ENCODE results near the gene MRC1. TPM values are rescaled to one million over a fixed set of nuclear protein-coding genes. Genes with fewer than 3 reads are reported as not detected.

MRC1 gene
- total and polyA plus RNA-seq, 9 of the 15 experiments (the other 6 are each of a cell fraction or from before 2014, with no cell fraction given): 0.01 to 0.20 (median 0.03) TPM; not detected in 5

DNA sequence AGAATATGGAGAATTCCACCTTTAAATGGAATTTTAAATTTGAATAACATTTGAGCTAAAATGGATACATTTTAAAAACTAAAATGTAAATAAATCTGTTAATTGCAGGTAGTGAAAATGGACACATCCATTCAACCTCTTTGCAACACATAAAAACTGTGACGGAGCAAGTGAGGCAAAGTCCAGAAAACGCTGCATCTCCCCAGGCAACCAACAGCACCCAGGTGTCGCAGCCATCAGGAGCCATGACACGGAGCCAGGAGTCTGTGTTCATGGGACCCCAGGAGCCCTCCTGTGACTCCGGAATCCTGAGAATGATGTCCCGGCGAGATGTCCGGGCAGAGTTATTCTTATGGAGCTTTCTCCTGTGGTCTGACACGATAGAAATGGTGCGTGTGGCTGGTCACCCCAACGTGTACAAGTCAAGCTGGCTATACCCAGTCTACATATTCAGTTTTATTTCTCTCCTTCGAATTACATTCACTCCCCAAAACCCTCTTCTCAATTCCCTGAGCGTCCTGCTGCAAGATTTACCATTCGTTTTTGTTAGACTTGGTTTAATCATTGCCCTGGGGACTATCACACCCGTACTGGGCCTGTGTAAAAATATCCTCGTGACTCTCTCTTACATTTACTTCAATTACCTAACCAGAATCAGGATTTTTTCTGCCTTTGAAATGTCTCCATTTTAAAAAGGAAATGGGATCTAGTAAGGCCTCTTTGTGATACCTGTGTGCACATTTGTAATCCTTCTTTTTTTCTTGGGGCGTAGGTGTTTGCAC, 13.1 kb upstream of the MRC1 start:
- intact Hi-C loops (cut with micrococcal nuclease) (no loop called here), in situ Hi-C loops (cut with MboI) (no loop called here)
- H3K79me2 ChIP-seq (ENCODE audit: control insufficient read depth, insufficient read depth, low read length): no peaks in the 10 kb centered on the region
- no peak overlapping the region for H3K4me2 ChIP-seq (ENCODE audit: insufficient read depth, low read length)
- no peak for ATAC-seq
- no peak for DNase-seq (ENCODE audit: extremely low read depth in 1 of 4, low spot score in 3 of 4)
- WGBS (ENCODE audit: insufficient coverage, low coverage, missing lambda C conversion rate): 40% methylated on average over 16 of the region's 17 CpGs
- no peaks in the 10 kb centered on the region for H3K9me1 ChIP-seq (ENCODE audit: control insufficient read depth, insufficient read depth, low read length)
- ChIA-PET CTCF (ENCODE audit: low intra/inter-chr PET ratio) (no interaction called here), POLR2A (no interaction called here)
- peaks cover 0 to 19% of the 10 kb centered on the region in 2 experiments; a peak in 3 of 5 replicates for H3K4me1 ChIP-seq (replicated peaks in 1 of 2; ENCODE audit: control insufficient read depth in 2 of 2, insufficient read depth in 2 of 2, low read length in 2 of 2)
- TF ChIP-seq IRF2 (CRISPR knock-in tag; IDR thresholded peaks at IDR 0.05) (no peak), GABPB1 (CRISPR knock-in tag; IDR thresholded peaks at IDR 0.05) (no peak), DACH1 (IDR thresholded peaks at IDR 0.05; ENCODE audit: partially characterized antibody) (no peak), MTA3 (IDR thresholded peaks at IDR 0.05; ENCODE audit: borderline replicate concordance) (no peak), CHD2 (IDR thresholded peaks at IDR 0.05; ENCODE audit: low read depth, low read length) (no peak), PTRF (tag; IDR thresholded peaks at IDR 0.05) (no peak), CREB1 (IDR thresholded peaks at IDR 0.05) (no peak), CREB1 (CRISPR knock-in tag; IDR thresholded peaks at IDR 0.05) (no peak)
- FAIRE-seq: no peak
- H4K20me1 ChIP-seq (replicated peaks; ENCODE audit: control insufficient read depth, insufficient read depth, low read length): no peaks in the 10 kb centered on the region
- H3K27ac ChIP-seq (ENCODE audit: extremely low read depth, low read depth, low read length): no peak overlapping the region
- 0 out of 2 replicates have a peak overlapping the region, but pooled peaks have one; percentile 28 for H2AFZ ChIP-seq (ENCODE audit: low read depth, low read length)
- H3K9me3 ChIP-seq (replicated peaks; ENCODE audit: control insufficient read depth, insufficient read depth, low read depth, low read length): no peaks in the 10 kb centered on the region
- H3K9ac ChIP-seq (ENCODE audit: insufficient read depth in 1 of 2, low read depth in 2 of 2, low read length in 2 of 2): no peak overlapping the region
- no peaks in the 10 kb centered on the region for H3K27me3 ChIP-seq (ENCODE audit: control insufficient read depth in 2 of 2, insufficient read depth in 2 of 2, low read length in 2 of 2)
- BruUV-seq (replicated peaks): no TSS peak
- no peaks in the 10 kb centered on the region for H3K36me3 ChIP-seq (ENCODE audit: control insufficient read depth, insufficient read depth, low read length)
- H3K4me3 ChIP-seq: no peak overlapping the region

Measured in K562 (cell line).